GM23338 (cell line): Measurements from ENCODE around the gene RGS3. TPM values are rescaled to one million over a fixed set of nuclear protein-coding genes. Genes with fewer than 3 reads are reported as not detected.

Experiments used
- ATAC-seq: fragments of 200-7000 bp; cut with Tn5 transposase; 3 replicates; pipeline ENCODE4 v1.9.1; 2020
- DNase-seq: peaks from one replicate; pipeline ENCODE4 v3.0.0-alpha.2; 2015; ENCODE audit warnings: low spot score
- H2AFZ ChIP-seq: fragments of 200-600 bp; sonication (generic); 2 replicates; pipeline ENCODE4 v1.8.0; 2016; ENCODE audit warnings: antibody characterized with exemption, mild to moderate bottlenecking, moderate library complexity
- H3F3A ChIP-seq: fragments of 200-600 bp; sonication (generic); replicated peaks from 2 replicates; pipeline ENCODE4 v1.8.0; 2017; ENCODE audit warnings: antibody characterized with exemption, mixed run types, low read depth
- H3K27ac ChIP-seq: fragments of 200-600 bp; sonication (generic); 2 replicates; pipeline ENCODE4 v1.6.1; 2016; ENCODE audit warnings: low read depth
- H3K27me3 ChIP-seq: fragments of 200-600 bp; sonication (generic); 2 replicates; pipeline ENCODE4 v1.8.0; 2016; ENCODE audit warnings: mild to moderate bottlenecking, mixed run types, moderate library complexity; ENCODE audit not compliant: insufficient read depth
- H3K36me3 ChIP-seq: fragments of 200-600 bp; sonication (generic); 2 replicates; pipeline ENCODE4 v1.8.0; 2016; ENCODE audit warnings: mild to moderate bottlenecking; ENCODE audit not compliant: insufficient read depth
- H3K4me1 ChIP-seq: fragments of 200-600 bp; sonication (generic); 2 replicates; pipeline ENCODE4 v1.8.0; 2016; ENCODE audit warnings: mild to moderate bottlenecking, moderate library complexity; ENCODE audit not compliant: insufficient read depth
- H3K4me2 ChIP-seq: fragments of 200-600 bp; sonication (generic); 2 replicates; pipeline ENCODE4 v1.7.1; 2017; ENCODE audit warnings: mixed run types
- H3K4me3 ChIP-seq: fragments of 200-600 bp; sonication (generic); 2 replicates; pipeline ENCODE4 v1.6.1; 2016; ENCODE audit warnings: mixed run types
- H3K79me2 ChIP-seq: fragments of 200-600 bp; sonication (generic); replicated peaks from 2 replicates; pipeline ENCODE4 v1.8.0; 2017; ENCODE audit warnings: mild to moderate bottlenecking; ENCODE audit not compliant: insufficient read depth
- H3K9me2 ChIP-seq: fragments of 200-600 bp; sonication (generic); 2 replicates; pipeline ENCODE4 v1.8.0; 2017; ENCODE audit not compliant: insufficient read depth
- H4K20me1 ChIP-seq: fragments of 200-600 bp; sonication (generic); replicated peaks from 2 replicates; pipeline ENCODE4 v1.8.0; 2017; ENCODE audit warnings: mild to moderate bottlenecking; ENCODE audit not compliant: insufficient read depth
- H3K27ac Mint-ChIP-seq: 2 replicates; pipeline ENCODE4 v1.8.0; 2020; ENCODE audit warnings: inconsistent platforms, mild to moderate bottlenecking, moderate library complexity, mixed read lengths
- H3K27me3 Mint-ChIP-seq: 3 replicates; pipeline ENCODE4 v1.8.0; 2022; ENCODE audit warnings: low read depth, mild to moderate bottlenecking, moderate library complexity, mixed read lengths, inconsistent platforms; ENCODE audit not compliant: insufficient read depth, poor library complexity
- H3K36me3 Mint-ChIP-seq: 3 replicates; pipeline ENCODE4 v1.8.0; 2021; ENCODE audit warnings: low read depth, mild to moderate bottlenecking, inconsistent platforms, moderate library complexity, mixed read lengths
- H3K4me1 Mint-ChIP-seq: 3 replicates; pipeline ENCODE4 v1.8.0; 2020; ENCODE audit warnings: mild to moderate bottlenecking, inconsistent platforms, mixed read lengths
- H3K4me3 Mint-ChIP-seq: 3 replicates; pipeline ENCODE4 v1.8.0; 2021; ENCODE audit warnings: moderate library complexity, mild to moderate bottlenecking, inconsistent platforms, mixed read lengths
- H3K9me3 Mint-ChIP-seq: 3 replicates; pipeline ENCODE4 v1.8.0; 2020; ENCODE audit warnings: moderate library complexity, mild to moderate bottlenecking, inconsistent platforms, mixed read lengths
- CREB1 ChIP-seq: fragments of 250-450 bp; sonication (Bioruptor Pico); IDR thresholded peaks from 2 replicates; pipeline ENCODE4 v1.5.0; 2020; ENCODE audit warnings: low read depth, mild to moderate bottlenecking, moderate library complexity
- EZH2 ChIP-seq: fragments of 200-600 bp; sonication (generic); IDR thresholded peaks from one replicate; pipeline ENCODE4 v1.8.0; 2017; ENCODE audit warnings: antibody characterized with exemption, mild to moderate bottlenecking, low read depth; ENCODE audit not compliant: unreplicated experiment
- JUNB ChIP-seq: IDR thresholded peaks from one replicate; pipeline ENCODE4 v1.6.1; 2016; ENCODE audit warnings: antibody characterized with exemption; ENCODE audit not compliant: unreplicated experiment
- NANOG ChIP-seq: IDR thresholded peaks from 2 replicates; pipeline ENCODE4 v1.6.1; 2016; ENCODE audit warnings: antibody characterized with exemption, borderline replicate concordance
- POLR2AphosphoS5 ChIP-seq: IDR thresholded peaks from 2 replicates; pipeline ENCODE4 v1.6.1; 2016; ENCODE audit warnings: antibody characterized with exemption, low read depth
- STAT1 ChIP-seq: IDR thresholded peaks from one replicate; pipeline ENCODE4 v1.6.1; 2016; ENCODE audit warnings: antibody characterized with exemption; ENCODE audit not compliant: unreplicated experiment
- ZNF114 ChIP-seq: fragments of 250-450 bp; sonication (Bioruptor Pico); IDR thresholded peaks from 2 replicates; pipeline ENCODE4 v1.5.0; 2020; ENCODE audit warnings: mild to moderate bottlenecking, moderate library complexity
- ZNF331 ChIP-seq: fragments of 250-450 bp; sonication (Bioruptor Pico); IDR thresholded peaks from 2 replicates; pipeline ENCODE4 v1.5.0; 2020; ENCODE audit warnings: low read depth, mild to moderate bottlenecking, moderate library complexity
- polyA plus RNA-seq: library from polyadenylated mRNA; unstranded; fragments of >200 nt; fragmentation: Nextera tagmentation; extraction: Ambion mirVana; gene quantifications from 2 replicates; pipeline ENCODE4 v1.2.1, GENCODE V29; 2016
- total RNA-seq: library from RNA; depleted of rRNA; stranded (reverse); fragments of >200 nt; shearing (Covaris generic); gene quantifications from 2 replicates; pipeline ENCODE4 v1.2.3, GENCODE V29; 2014
- TF ChIP-seq, protein P1 (sequence below): fragments of 250-450 bp; sonication (Bioruptor Pico); IDR thresholded peaks from 2 replicates; pipeline ENCODE4 v1.5.0; 2020; ENCODE audit warnings: mild to moderate bottlenecking, moderate library complexity
- TF ChIP-seq, protein P2 (sequence below), 2 experiments: fragments of 200-600 bp in 1 of 2; sonication (generic) in 1 of 2; conservative IDR thresholded peaks; 2 replicates each; pipeline versions ENCODE4 v1.5.1 to v1.6.1; 2016 to 2017; ENCODE audit warnings: antibody characterized with exemption in 2 of 2, low read depth in 2 of 2, mild to moderate bottlenecking in 2 of 2, moderate library complexity in 1 of 2
- TF ChIP-seq, protein P3 (sequence below): IDR thresholded peaks from one replicate; pipeline ENCODE4 v1.6.1; 2018; ENCODE audit warnings: antibody characterized with exemption; ENCODE audit not compliant: unreplicated experiment
- TF ChIP-seq, protein P4 (sequence below): IDR thresholded peaks from 2 replicates; pipeline ENCODE4 v1.6.1; 2016; ENCODE audit warnings: antibody characterized with exemption

The RGS3 gene
- total and polyA plus RNA-seq, 2 experiments from 2014 or later, result 14.2 to 24.3 TPM

DNA sequence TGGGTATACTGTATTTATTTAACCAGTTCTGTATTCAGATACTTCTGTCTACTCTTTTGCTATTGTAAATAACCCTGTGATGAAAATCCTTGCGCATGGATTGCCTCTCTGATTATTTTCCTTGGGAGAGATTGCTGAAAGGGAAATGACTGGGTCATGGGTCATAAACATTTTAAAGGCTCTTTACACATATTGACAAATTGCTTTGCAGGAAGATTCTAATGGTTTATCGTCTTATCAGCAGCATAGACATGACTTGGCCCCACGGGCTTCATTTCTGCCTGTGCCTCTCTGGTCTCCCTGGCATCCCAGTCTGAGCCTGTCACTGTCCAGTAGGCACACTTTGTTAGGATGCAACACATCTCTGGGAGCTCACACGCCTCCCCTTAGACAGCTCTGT, 52.3 kb downstream of the RGS3 start:
- Histone ChIP-seq H3K4me1 (no peaks in the 10 kb centered on the region), H3K36me3 (no peaks in the 10 kb centered on the region), H3K4me3 (no peak overlapping the region), H3K27me3 (no peaks in the 10 kb centered on the region), H3K9me2 (no peaks in the 10 kb centered on the region), H3K27ac (no peak overlapping the region), H2AFZ (no peak overlapping the region), H4K20me1 (no peaks in the 10 kb centered on the region), H3K79me2 (no peaks in the 10 kb centered on the region), H3F3A (no peaks in the 10 kb centered on the region), H3K4me2 (no peak overlapping the region)
- H3K36me3 Mint-ChIP-seq, result no peaks in the 10 kb centered on the region
- no peak for DNase-seq
- peaks cover 4% of the 10 kb centered on the region for H3K27me3 Mint-ChIP-seq
- H3K27ac Mint-ChIP-seq, result no peak overlapping the region
- H3K4me3 Mint-ChIP-seq, result no peak overlapping the region
- TF ChIP-seq NANOG (no peak), ZNF331 (CRISPR knock-in tag) (no peak), ZNF114 (no peak), POLR2AphosphoS5 (no peak), STAT1 (no peak), CREB1 (CRISPR knock-in tag) (no peak), EZH2 (no peak), JUNB (no peak)
- TF ChIP-seq, protein P1, sequence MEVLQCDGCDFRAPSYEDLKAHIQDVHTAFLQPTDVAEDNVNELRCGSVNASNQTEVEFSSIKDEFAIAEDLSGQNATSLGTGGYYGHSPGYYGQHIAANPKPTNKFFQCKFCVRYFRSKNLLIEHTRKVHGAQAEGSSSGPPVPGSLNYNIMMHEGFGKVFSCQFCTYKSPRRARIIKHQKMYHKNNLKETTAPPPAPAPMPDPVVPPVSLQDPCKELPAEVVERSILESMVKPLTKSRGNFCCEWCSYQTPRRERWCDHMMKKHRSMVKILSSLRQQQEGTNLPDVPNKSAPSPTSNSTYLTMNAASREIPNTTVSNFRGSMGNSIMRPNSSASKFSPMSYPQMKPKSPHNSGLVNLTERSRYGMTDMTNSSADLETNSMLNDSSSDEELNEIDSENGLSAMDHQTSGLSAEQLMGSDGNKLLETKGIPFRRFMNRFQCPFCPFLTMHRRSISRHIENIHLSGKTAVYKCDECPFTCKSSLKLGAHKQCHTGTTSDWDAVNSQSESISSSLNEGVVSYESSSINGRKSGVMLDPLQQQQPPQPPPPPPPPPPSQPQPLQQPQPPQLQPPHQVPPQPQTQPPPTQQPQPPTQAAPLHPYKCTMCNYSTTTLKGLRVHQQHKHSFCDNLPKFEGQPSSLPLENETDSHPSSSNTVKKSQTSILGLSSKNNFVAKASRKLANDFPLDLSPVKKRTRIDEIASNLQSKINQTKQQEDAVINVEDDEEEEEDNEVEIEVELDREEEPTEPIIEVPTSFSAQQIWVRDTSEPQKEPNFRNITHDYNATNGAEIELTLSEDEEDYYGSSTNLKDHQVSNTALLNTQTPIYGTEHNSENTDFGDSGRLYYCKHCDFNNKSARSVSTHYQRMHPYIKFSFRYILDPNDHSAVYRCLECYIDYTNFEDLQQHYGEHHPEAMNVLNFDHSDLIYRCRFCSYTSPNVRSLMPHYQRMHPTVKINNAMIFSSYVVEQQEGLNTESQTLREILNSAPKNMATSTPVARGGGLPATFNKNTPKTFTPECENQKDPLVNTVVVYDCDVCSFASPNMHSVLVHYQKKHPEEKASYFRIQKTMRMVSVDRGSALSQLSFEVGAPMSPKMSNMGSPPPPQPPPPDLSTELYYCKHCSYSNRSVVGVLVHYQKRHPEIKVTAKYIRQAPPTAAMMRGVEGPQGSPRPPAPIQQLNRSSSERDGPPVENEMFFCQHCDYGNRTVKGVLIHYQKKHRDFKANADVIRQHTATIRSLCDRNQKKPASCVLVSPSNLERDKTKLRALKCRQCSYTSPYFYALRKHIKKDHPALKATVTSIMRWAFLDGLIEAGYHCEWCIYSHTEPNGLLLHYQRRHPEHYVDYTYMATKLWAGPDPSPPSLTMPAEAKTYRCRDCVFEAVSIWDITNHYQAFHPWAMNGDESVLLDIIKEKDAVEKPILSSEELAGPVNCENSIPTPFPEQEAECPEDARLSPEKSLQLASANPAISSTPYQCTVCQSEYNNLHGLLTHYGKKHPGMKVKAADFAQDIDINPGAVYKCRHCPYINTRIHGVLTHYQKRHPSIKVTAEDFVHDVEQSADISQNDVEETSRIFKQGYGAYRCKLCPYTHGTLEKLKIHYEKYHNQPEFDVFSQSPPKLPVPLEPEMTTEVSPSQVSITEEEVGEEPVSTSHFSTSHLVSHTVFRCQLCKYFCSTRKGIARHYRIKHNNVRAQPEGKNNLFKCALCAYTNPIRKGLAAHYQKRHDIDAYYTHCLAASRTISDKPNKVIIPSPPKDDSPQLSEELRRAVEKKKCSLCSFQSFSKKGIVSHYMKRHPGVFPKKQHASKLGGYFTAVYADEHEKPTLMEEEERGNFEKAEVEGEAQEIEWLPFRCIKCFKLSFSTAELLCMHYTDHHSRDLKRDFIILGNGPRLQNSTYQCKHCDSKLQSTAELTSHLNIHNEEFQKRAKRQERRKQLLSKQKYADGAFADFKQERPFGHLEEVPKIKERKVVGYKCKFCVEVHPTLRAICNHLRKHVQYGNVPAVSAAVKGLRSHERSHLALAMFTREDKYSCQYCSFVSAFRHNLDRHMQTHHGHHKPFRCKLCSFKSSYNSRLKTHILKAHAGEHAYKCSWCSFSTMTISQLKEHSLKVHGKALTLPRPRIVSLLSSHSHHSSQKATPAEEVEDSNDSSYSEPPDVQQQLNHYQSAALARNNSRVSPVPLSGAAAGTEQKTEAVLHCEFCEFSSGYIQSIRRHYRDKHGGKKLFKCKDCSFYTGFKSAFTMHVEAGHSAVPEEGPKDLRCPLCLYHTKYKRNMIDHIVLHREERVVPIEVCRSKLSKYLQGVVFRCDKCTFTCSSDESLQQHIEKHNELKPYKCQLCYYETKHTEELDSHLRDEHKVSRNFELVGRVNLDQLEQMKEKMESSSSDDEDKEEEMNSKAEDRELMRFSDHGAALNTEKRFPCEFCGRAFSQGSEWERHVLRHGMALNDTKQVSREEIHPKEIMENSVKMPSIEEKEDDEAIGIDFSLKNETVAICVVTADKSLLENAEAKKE (CRISPR knock-in tag), result no peak
- TF ChIP-seq, protein P2, sequence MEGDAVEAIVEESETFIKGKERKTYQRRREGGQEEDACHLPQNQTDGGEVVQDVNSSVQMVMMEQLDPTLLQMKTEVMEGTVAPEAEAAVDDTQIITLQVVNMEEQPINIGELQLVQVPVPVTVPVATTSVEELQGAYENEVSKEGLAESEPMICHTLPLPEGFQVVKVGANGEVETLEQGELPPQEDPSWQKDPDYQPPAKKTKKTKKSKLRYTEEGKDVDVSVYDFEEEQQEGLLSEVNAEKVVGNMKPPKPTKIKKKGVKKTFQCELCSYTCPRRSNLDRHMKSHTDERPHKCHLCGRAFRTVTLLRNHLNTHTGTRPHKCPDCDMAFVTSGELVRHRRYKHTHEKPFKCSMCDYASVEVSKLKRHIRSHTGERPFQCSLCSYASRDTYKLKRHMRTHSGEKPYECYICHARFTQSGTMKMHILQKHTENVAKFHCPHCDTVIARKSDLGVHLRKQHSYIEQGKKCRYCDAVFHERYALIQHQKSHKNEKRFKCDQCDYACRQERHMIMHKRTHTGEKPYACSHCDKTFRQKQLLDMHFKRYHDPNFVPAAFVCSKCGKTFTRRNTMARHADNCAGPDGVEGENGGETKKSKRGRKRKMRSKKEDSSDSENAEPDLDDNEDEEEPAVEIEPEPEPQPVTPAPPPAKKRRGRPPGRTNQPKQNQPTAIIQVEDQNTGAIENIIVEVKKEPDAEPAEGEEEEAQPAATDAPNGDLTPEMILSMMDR (conservative IDR thresholded peaks at IDR 0.05; ENCODE audit: low read depth in 2 of 2), result no peak
- TF ChIP-seq, protein P3, sequence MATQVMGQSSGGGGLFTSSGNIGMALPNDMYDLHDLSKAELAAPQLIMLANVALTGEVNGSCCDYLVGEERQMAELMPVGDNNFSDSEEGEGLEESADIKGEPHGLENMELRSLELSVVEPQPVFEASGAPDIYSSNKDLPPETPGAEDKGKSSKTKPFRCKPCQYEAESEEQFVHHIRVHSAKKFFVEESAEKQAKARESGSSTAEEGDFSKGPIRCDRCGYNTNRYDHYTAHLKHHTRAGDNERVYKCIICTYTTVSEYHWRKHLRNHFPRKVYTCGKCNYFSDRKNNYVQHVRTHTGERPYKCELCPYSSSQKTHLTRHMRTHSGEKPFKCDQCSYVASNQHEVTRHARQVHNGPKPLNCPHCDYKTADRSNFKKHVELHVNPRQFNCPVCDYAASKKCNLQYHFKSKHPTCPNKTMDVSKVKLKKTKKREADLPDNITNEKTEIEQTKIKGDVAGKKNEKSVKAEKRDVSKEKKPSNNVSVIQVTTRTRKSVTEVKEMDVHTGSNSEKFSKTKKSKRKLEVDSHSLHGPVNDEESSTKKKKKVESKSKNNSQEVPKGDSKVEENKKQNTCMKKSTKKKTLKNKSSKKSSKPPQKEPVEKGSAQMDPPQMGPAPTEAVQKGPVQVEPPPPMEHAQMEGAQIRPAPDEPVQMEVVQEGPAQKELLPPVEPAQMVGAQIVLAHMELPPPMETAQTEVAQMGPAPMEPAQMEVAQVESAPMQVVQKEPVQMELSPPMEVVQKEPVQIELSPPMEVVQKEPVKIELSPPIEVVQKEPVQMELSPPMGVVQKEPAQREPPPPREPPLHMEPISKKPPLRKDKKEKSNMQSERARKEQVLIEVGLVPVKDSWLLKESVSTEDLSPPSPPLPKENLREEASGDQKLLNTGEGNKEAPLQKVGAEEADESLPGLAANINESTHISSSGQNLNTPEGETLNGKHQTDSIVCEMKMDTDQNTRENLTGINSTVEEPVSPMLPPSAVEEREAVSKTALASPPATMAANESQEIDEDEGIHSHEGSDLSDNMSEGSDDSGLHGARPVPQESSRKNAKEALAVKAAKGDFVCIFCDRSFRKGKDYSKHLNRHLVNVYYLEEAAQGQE, result no peak
- TF ChIP-seq, protein P4, sequence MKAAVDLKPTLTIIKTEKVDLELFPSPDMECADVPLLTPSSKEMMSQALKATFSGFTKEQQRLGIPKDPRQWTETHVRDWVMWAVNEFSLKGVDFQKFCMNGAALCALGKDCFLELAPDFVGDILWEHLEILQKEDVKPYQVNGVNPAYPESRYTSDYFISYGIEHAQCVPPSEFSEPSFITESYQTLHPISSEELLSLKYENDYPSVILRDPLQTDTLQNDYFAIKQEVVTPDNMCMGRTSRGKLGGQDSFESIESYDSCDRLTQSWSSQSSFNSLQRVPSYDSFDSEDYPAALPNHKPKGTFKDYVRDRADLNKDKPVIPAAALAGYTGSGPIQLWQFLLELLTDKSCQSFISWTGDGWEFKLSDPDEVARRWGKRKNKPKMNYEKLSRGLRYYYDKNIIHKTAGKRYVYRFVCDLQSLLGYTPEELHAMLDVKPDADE, result no peak
- H3K4me1 Mint-ChIP-seq, result peaks cover 3% of the 10 kb centered on the region; the same call in 2 of the 3 replicates
- no peak for ATAC-seq
- no peaks in the 10 kb centered on the region for H3K9me3 Mint-ChIP-seq
